Fibroblast of pulmonary artery (primary cell): ENCODE measurements around the gene ARSH.

Experiments used
- DNase-seq: peaks from one replicate; pipeline ENCODE4 v3.0.0-alpha.2; 2010; ENCODE audit warnings: low read depth
- H3K4me3 ChIP-seq: replicated peaks from 2 replicates; pipeline ENCODE4 v1.5.1; 2011; ENCODE audit warnings: low read depth, mild to moderate bottlenecking, control low read depth, low read length, moderate library complexity
- CTCF ChIP-seq: IDR thresholded peaks from 2 replicates; pipeline ENCODE4 v1.5.1; 2011; ENCODE audit warnings: mild to moderate bottlenecking, control low read depth, low read length, inconsistent platforms; ENCODE audit errors: missing control alignments

Gene ARSH

DNA sequence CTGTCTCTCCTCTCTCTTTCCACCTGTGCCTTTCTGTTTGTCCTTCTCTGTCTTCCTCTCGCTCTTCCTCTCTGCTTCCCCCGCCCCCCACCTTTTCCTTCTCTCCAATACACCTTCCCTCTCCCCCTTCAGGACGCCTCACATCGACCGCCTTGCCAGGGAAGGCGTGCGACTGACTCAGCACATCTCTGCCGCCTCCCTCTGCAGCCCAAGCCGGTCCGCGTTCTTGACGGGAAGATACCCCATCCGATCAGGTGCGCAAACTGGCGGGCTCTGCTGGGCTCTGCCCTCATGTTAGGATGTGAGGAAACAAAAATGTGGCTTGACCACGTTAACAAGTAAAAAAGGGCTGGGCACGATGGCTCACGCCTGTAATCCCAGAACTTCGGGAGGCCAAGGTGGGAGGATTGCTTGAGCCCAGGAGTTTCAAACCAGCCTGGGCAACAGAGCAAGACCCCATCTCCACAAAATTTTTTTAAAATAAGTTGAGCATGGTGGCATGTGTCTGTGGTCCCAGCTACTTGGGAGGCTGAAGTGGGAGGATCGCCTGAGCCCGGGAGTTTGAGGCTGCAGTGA, 70.2 kb downstream of the ARSH start:
- TF ChIP-seq CTCF: no peak
- H3K4me3 ChIP-seq: no peak overlapping the region
- DNase-seq: no peak
